GM12878 (cell line): Measurements from ENCODE around the gene ATL2. TPM values are rescaled to one million over a fixed set of nuclear protein-coding genes. Genes with fewer than 3 reads are reported as not detected.

Experiments
- ATAC-seq: fragments of 200-7000 bp; cut with Tn5 transposase; 3 replicates; pipeline ENCODE4 v1.9.1; 2020; ENCODE audit warnings: mild to moderate bottlenecking, moderate library complexity
- BruUV-seq: library from RNA; stranded (reverse); fragments of 400-500 nt; replicated peaks from 2 replicates; lab custom pipeline; 2021; lab: Mats Ljungman, UMichigan
- CTCF ChIA-PET: fragments of 300-600 bp; sonication (Branson Sonifier 250); formaldehyde crosslinking; extraction: SDS; loops from one replicate; lab custom pipeline; 2021; ENCODE audit warnings: inconsistent platforms; lab: Yijun Ruan, JAX
- POLR2A ChIA-PET: fragments of 350-600 bp; formaldehyde crosslinking; extraction: SDS; loops from one replicate; lab custom pipeline; 2021; ENCODE audit warnings: inconsistent platforms; lab: Charles Lee
- RAD21 ChIA-PET: fragments of 300-600 bp; sonication (Branson Sonifier 250); formaldehyde crosslinking; loops from one replicate; lab custom pipeline; 2023; ENCODE audit warnings: antibody characterized with exemption; ENCODE audit not compliant: unreplicated experiment; lab: Charles Lee
- SMC1A ChIA-PET: fragments of 300-600 bp; sonication (Branson Sonifier 250); formaldehyde crosslinking; loops from one replicate; lab custom pipeline; 2023; ENCODE audit not compliant: unreplicated experiment, uncharacterized antibody; lab: Charles Lee
- DNase-seq: peaks from one replicate; pipeline ENCODE4 v3.0.0-alpha.2; 2011; ENCODE audit warnings: low read depth, low spot score
- FAIRE-seq: peaks from 3 replicates; lab custom pipeline; 2011; peaks lifted over from hg19 to GRCh38; lab: Jason Lieb, UNC
- H2AFZ ChIP-seq: 2 replicates; pipeline ENCODE4 v1.6.0; 2011; ENCODE audit warnings: low read depth, low read length, control low read depth; ENCODE audit not compliant: control insufficient read depth
- H3K27ac ChIP-seq: 2 replicates; pipeline ENCODE4 v1.5.1; 2011; ENCODE audit warnings: control low read depth; ENCODE audit not compliant: control insufficient read depth, insufficient read depth
- H3K27me3 ChIP-seq, 2 experiments: replicated peaks in 1 of 2; 2 replicates each; pipeline versions ENCODE4 v1.6.0 to v1.6.1; 2011; ENCODE audit warnings: low read length in 1 of 2; ENCODE audit not compliant: control insufficient read depth in 2 of 2, insufficient read depth in 2 of 2
- H3K36me3 ChIP-seq, 2 experiments: 2 replicates each; pipeline ENCODE4 v1.5.1; 2011; ENCODE audit warnings: low read length in 1 of 2; ENCODE audit not compliant: control insufficient read depth in 2 of 2, insufficient read depth in 2 of 2
- H3K4me1 ChIP-seq: 2 replicates; pipeline ENCODE4 v1.6.1; 2011; ENCODE audit warnings: mild to moderate bottlenecking, low read length, moderate library complexity, mixed read lengths; ENCODE audit not compliant: control insufficient read depth, insufficient read depth
- H3K4me2 ChIP-seq: 2 replicates; pipeline ENCODE4 v1.6.0; 2011; ENCODE audit warnings: control low read depth; ENCODE audit not compliant: control insufficient read depth, insufficient read depth
- H3K4me3 ChIP-seq: fragments of 200-600 bp; sonication (generic); 2 replicates; pipeline ENCODE4 v1.5.1; 2016
- H3K79me2 ChIP-seq: 2 replicates; pipeline ENCODE4 v1.6.0; 2011; ENCODE audit warnings: low read length; ENCODE audit not compliant: control insufficient read depth, insufficient read depth
- H3K9ac ChIP-seq: 2 replicates; pipeline ENCODE4 v1.8.0; 2011; ENCODE audit warnings: low read length, control low read depth, mixed read lengths; ENCODE audit not compliant: control insufficient read depth, insufficient read depth
- H3K9me3 ChIP-seq: replicated peaks from 3 replicates; pipeline ENCODE4 v1.5.1; 2011; ENCODE audit warnings: mild to moderate bottlenecking, low read length; ENCODE audit not compliant: control insufficient read depth, insufficient read depth
- H4K20me1 ChIP-seq: 2 replicates; pipeline ENCODE4 v1.6.0; 2011; ENCODE audit not compliant: control insufficient read depth, insufficient read depth
- ATF3 ChIP-seq: IDR thresholded peaks from 2 replicates; pipeline ENCODE4 v1.6.1; 2011; ENCODE audit warnings: low read depth, mild to moderate bottlenecking, low read length, moderate library complexity, borderline replicate concordance; ENCODE audit errors: extremely low read depth
- CEBPZ ChIP-seq: fragments of 150-350 bp; IDR thresholded peaks from 2 replicates; pipeline ENCODE4 v1.6.1; 2016; ENCODE audit warnings: low read depth, low read length
- CHD2 ChIP-seq: IDR thresholded peaks from 2 replicates; pipeline ENCODE4 v1.6.1; 2011; ENCODE audit warnings: low read depth, low read length, improper control_type of control experiment, borderline replicate concordance
- DPF2 ChIP-seq: fragments of 450-650 bp; IDR thresholded peaks from 2 replicates; pipeline ENCODE4 v1.6.1; 2017; ENCODE audit warnings: mild to moderate bottlenecking
- IKZF2 ChIP-seq, 2 experiments: fragments of 450-650 bp; IDR thresholded peaks; 2 replicates each; pipeline ENCODE4 v1.6.1; 2017; ENCODE audit warnings: mild to moderate bottlenecking in 2 of 2, moderate library complexity in 2 of 2
- JUNB ChIP-seq: IDR thresholded peaks from 2 replicates; pipeline ENCODE4 v1.6.1; 2016; ENCODE audit warnings: antibody characterized with exemption, mild to moderate bottlenecking
- PKNOX1 ChIP-seq: fragments of 450-650 bp; IDR thresholded peaks from 2 replicates; pipeline ENCODE4 v1.6.1; 2016; ENCODE audit warnings: mild to moderate bottlenecking
- SIN3A ChIP-seq: IDR thresholded peaks from 2 replicates; pipeline ENCODE4 v1.6.1; 2012; ENCODE audit warnings: low read depth, low read length, improper control_type of control experiment
- SMARCA5 ChIP-seq: fragments of 450-650 bp; IDR thresholded peaks from 2 replicates; pipeline ENCODE4 v1.6.1; 2017; ENCODE audit warnings: mild to moderate bottlenecking
- SPI1 ChIP-seq: IDR thresholded peaks from 2 replicates; pipeline ENCODE4 v1.6.1; 2011; ENCODE audit warnings: low read depth, mild to moderate bottlenecking, low read length, moderate library complexity, borderline replicate concordance; ENCODE audit not compliant: insufficient read depth
- SREBF1 ChIP-seq: IDR thresholded peaks from 2 replicates; pipeline ENCODE4 v1.6.1; 2012; ENCODE audit warnings: mild to moderate bottlenecking, low read length
- STAT1 ChIP-seq: fragments of 450-650 bp; conservative IDR thresholded peaks from 2 replicates; pipeline ENCODE4 v1.6.1; 2014; ENCODE audit warnings: antibody characterized with exemption, mild to moderate bottlenecking
- TCF7 ChIP-seq: IDR thresholded peaks from 2 replicates; pipeline ENCODE4 v1.6.1; 2014; ENCODE audit warnings: antibody characterized with exemption, borderline replicate concordance
- WRNIP1 ChIP-seq: IDR thresholded peaks from 2 replicates; pipeline ENCODE4 v1.6.1; 2011; ENCODE audit warnings: low read depth, low read length, improper control_type of control experiment, borderline replicate concordance
- ZNF592 ChIP-seq: fragments of 450-650 bp; IDR thresholded peaks from 2 replicates; pipeline ENCODE4 v1.6.1; 2017; ENCODE audit warnings: mild to moderate bottlenecking, moderate library complexity
- WGBS: methylation state at CpG from one replicate; pipeline ENCODE4 v1.1.6; 2016; ENCODE audit warnings: low lambda C conversion rate; ENCODE audit not compliant: insufficient replicate concordance, insufficient coverage; ENCODE audit errors: missing lambda C conversion rate; 5-methylcytosine and 5-hydroxymethylcytosine counted together
- in situ Hi-C: fragments of 300-500 bp; cut with MboI; formaldehyde crosslinking; loops from 9 replicates; pipeline ENCODE4 v1.14.3; 2018; ENCODE audit warnings: mixed read lengths
- intact Hi-C: fragments of 100-400 bp; cut with micrococcal nuclease; formaldehyde crosslinking; loops from one replicate; pipeline ENCODE4 v1.14.2; 2022; ENCODE audit not compliant: unreplicated experiment
- polyA plus RNA-seq, 11 experiments: library from polyadenylated mRNA; depleted of rRNA in 4 of 11; unstranded in 6 of 11; stranded (reverse) in 5 of 11; fragments of >200 nt; fragmentation: Nextera tagmentation in 4 of 11; fragmentation: Illumina TruSeq in 1 of 11; extraction: Ambion mirVana in 4 of 11; extraction: Trizol in 1 of 11; gene quantifications; 1 replicate in 1 of 11; 2 replicates in 10 of 11; pipeline versions ENCODE4 v1.2.1 to v1.2.3, GENCODE V29; 2011 to 2016; ENCODE audit warnings: inconsistent platforms in 2 of 11, missing spikeins in 2 of 11, low read depth in 1 of 11
- total RNA-seq, 4 experiments: library from RNA; depleted of rRNA in 3 of 4; stranded (reverse); fragments of >200 nt in 3 of 4; fragmentation: Illumina TruSeq in 1 of 4; extraction: Trizol in 1 of 4; gene quantifications; 2 replicates each; pipeline versions ENCODE4 v1.2.1 to v1.2.3, GENCODE V29; 2013 to 2021

Gene ATL2
- total and polyA plus RNA-seq, 10 of the 15 experiments (the other 5 are each of a cell fraction or from before 2014, with no cell fraction given) = 8.6 to 51.5 (median 41.8) TPM

GRCh38 chr2:38387887-38388286, 10.8 kb upstream of the ATL2 start:
- DNase-seq = no peak

More at GRCh38 chr2:38387887-38388286, 10.8 kb upstream of the ATL2 start:
- H3K27ac ChIP-seq = no peak overlapping the region
- 96% methylated on average over 4 of the region's 4 CpGs for WGBS
- ChIA-PET POLR2A (interaction anchor here (0.7 kb wide), 1 partner anchor 13 kb away, joined by 3 read pairs; no protein-coding TSS in a partner anchor), RAD21 (interaction anchor here (0.7 kb wide), 1 partner anchor 11 kb away, joined by 4 read pairs; no protein-coding TSS in a partner anchor), SMC1A (no interaction called here), CTCF (no interaction called here)
- intact Hi-C loops = no loop called here
- H2AFZ ChIP-seq = no peak overlapping the region
- H3K79me2 ChIP-seq = no peaks in the 10 kb centered on the region
- FAIRE-seq (no peak), ATAC-seq (no peak)
- H3K4me2 ChIP-seq = no peak overlapping the region
- peaks cover 3% of the 10 kb centered on the region; the same call in 1 of the 2 replicates for H3K4me1 ChIP-seq
- no peak overlapping the region for H3K4me3 ChIP-seq
- no peaks in the 10 kb centered on the region for H3K36me3 ChIP-seq
- H4K20me1 ChIP-seq = no peaks in the 10 kb centered on the region
- in situ Hi-C loops = no loop called here
- H3K9ac ChIP-seq = no peak overlapping the region
- no peaks in the 10 kb centered on the region for H3K9me3 ChIP-seq
- BruUV-seq = no TSS peak
- no peak for TF ChIP-seq CEBPZ
- TF ChIP-seq PKNOX1 = no peak
- TF ChIP-seq SIN3A = no peak
- TF ChIP-seq DPF2 = no peak
- TF ChIP-seq CHD2 = no peak
- TF ChIP-seq TCF7 = no peak
- TF ChIP-seq WRNIP1 = no peak
- TF ChIP-seq ATF3 = no peak
- TF ChIP-seq STAT1 = no peak
- no peak for TF ChIP-seq SPI1
- no peak for TF ChIP-seq SMARCA5
- no peak for TF ChIP-seq IKZF2 (IDR thresholded peaks at IDR 0.05)
- TF ChIP-seq ZNF592 = no peak
- no peak for TF ChIP-seq JUNB
- no peak for TF ChIP-seq SREBF1
- peaks cover 0 to 2% of the 10 kb centered on the region in 2 experiments; a peak in 1 of 4 replicates for H3K27me3 ChIP-seq
